Measurements from ENCODE around the gene NPAS4. TPM values are rescaled to one million over a fixed set of nuclear protein-coding genes. Genes with fewer than 3 reads are reported as not detected.

NPAS4 gene
- total RNA-seq, 1 experiment from 2014 or later, result 0.79 TPM

DNA sequence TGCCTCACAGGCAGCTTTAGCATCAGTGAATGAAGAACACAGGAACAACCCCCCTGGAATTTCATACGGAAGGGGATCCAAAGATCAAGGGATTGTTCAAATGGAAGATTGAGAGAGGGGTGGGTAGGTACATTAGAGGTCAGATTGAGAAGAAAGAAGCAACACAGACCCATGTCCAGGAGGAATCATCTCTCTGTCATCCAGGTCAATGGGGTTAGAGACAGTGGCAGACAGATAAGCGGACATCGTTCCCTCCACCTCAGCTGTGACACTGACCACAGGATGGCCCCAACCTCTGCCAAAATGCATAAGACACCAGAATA lies 1.9 kb upstream of the NPAS4 start:
- POLR2A ChIA-PET, result no interaction called here
- Mint-ChIP-seq H3K27me3 (ENCODE audit: low read depth) (peaks cover 59% of the 10 kb centered on the region), H3K4me3 (peak overlapping the region; percentile 26; the same call in 1 of the 2 replicates), H3K9me3 (no peaks in the 10 kb centered on the region), H3K4me1 (peaks cover 43% of the 10 kb centered on the region), H3K27ac (no peak overlapping the region), H3K36me3 (no peaks in the 10 kb centered on the region)
- CTCF ChIA-PET, result interaction anchor here (0.6 to 5.2 kb wide), 8 partner anchors 10 to 259 kb away, joined by 5 to 56 read pairs (median 25); partner anchors contain the start of genes DPP3, MRPL11 and RBM4B
- TF ChIP-seq GABPB1 (CRISPR knock-in tag; IDR thresholded peaks at IDR 0.05), result no peak
- TF ChIP-seq SP1 (CRISPR knock-in tag; conservative IDR thresholded peaks at IDR 0.05), result no peak
- no peak for TF ChIP-seq GRHL2 (CRISPR knock-in tag; IDR thresholded peaks at IDR 0.05; ENCODE audit: insufficient replicate concordance, severe bottlenecking)
- no peak for TF ChIP-seq EMX1 (CRISPR knock-in tag; IDR thresholded peaks at IDR 0.05)
- TF ChIP-seq, protein P1, sequence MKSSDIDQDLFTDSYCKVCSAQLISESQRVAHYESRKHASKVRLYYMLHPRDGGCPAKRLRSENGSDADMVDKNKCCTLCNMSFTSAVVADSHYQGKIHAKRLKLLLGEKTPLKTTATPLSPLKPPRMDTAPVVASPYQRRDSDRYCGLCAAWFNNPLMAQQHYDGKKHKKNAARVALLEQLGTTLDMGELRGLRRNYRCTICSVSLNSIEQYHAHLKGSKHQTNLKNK (CRISPR knock-in tag; IDR thresholded peaks at IDR 0.05), result no peak
- no peak for DNase-seq (ENCODE audit: low spot score)
- no peak for ATAC-seq

- DNase-seq (ENCODE audit: low spot score), result peak; percentile 82
- ChIA-PET POLR2A (interaction anchor here (1.0 kb wide), 1 partner anchor 11 kb away, joined by 3 read pairs; no protein-coding TSS in a partner anchor), CTCF (interaction anchor here (0.6 to 5.2 kb wide), 14 partner anchors 8 to 258 kb away, joined by 3 to 56 read pairs (median 5); partner anchors contain the start of genes DPP3, MRPL11, PELI3 and RBM4B)
- Mint-ChIP-seq H3K4me3 (peak overlapping the region; percentile 68), H3K36me3 (no peaks in the 10 kb centered on the region), H3K27me3 (ENCODE audit: low read depth) (peaks cover 68% of the 10 kb centered on the region), H3K4me1 (peaks cover 34% of the 10 kb centered on the region), H3K27ac (no peak overlapping the region), H3K9me3 (no peaks in the 10 kb centered on the region)
- ATAC-seq, result peak; percentile 61
- TF ChIP-seq ZBTB21 (CRISPR knock-in tag; IDR thresholded peaks at IDR 0.05; ENCODE audit: borderline replicate concordance), result no peak
- TF ChIP-seq, protein P2, sequence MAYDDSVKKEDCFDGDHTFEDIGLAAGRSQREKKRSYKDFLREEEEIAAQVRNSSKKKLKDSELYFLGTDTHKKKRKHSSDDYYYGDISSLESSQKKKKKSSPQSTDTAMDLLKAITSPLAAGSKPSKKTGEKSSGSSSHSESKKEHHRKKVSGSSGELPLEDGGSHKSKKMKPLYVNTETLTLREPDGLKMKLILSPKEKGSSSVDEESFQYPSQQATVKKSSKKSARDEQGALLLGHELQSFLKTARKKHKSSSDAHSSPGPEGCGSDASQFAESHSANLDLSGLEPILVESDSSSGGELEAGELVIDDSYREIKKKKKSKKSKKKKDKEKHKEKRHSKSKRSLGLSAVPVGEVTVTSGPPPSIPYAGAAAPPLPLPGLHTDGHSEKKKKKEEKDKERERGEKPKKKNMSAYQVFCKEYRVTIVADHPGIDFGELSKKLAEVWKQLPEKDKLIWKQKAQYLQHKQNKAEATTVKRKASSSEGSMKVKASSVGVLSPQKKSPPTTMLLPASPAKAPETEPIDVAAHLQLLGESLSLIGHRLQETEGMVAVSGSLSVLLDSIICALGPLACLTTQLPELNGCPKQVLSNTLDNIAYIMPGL (CRISPR knock-in tag; IDR thresholded peaks at IDR 0.05), result no peak
- TF ChIP-seq, protein P3, sequence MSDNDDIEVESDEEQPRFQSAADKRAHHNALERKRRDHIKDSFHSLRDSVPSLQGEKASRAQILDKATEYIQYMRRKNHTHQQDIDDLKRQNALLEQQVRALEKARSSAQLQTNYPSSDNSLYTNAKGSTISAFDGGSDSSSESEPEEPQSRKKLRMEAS (CRISPR knock-in tag; IDR thresholded peaks at IDR 0.05), result no peak
- no peak for TF ChIP-seq OVOL2 (CRISPR knock-in tag; IDR thresholded peaks at IDR 0.05; ENCODE audit: borderline replicate concordance)
- no peak for TF ChIP-seq NR1H2 (CRISPR knock-in tag; IDR thresholded peaks at IDR 0.05)
- TF ChIP-seq, protein P1 (CRISPR knock-in tag; IDR thresholded peaks at IDR 0.05), result no peak
- no peak for TF ChIP-seq CREB1 (CRISPR knock-in tag; IDR thresholded peaks at IDR 0.05)
- TF ChIP-seq ZNF671 (CRISPR knock-in tag; IDR thresholded peaks at IDR 0.05), result no peak
- peak; percentile 39 for TF ChIP-seq SP1 (CRISPR knock-in tag; conservative IDR thresholded peaks at IDR 0.05)
Observed at GRCh38 chr11:66419825-66420224, 1.0 kb upstream of the NPAS4 start.

DNA sequence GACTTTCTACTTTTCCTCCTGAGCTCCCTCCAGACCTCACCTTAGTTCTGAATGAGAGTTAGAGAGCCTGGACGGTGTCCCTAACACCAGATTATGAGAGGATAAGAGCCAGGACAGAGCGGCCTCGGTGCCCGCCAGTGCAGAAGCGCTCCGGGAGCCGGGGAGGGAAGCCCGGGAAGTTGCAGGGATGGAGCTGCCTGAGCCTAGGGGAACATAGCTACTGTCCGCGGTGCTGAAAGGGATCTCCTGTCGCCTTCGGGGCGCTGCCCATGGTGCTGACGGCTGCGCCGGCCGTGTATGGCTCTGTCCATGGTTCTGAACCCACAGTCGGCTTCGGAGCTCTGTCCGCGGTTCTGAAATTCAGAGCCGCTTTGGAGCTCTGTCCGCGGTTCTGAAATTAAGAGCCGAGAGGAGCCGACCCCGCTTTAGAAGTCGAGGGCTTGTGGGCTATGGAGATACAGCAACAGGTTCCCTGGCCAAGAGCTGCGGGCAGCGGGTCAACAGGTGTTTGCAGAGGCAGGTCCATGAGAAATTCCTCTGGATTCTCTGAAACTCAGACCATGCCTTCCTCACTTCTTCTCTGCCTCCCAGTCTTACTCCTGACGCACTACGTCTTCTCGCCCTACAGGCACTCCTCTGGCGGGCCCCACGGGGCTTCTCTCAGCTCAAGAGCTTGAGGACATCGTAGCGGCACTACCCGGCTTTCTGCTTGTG lies 814 bp downstream of the NPAS4 start:
- H3K27me3 Mint-ChIP-seq (ENCODE audit: low read depth), result peaks cover 77% of the 10 kb centered on the region
- no peaks in the 10 kb centered on the region for H3K9me3 Mint-ChIP-seq
- H3K4me3 Mint-ChIP-seq, result peak overlapping the region; percentile 68
- H3K27ac Mint-ChIP-seq, result no peak overlapping the region
- no peaks in the 10 kb centered on the region for H3K36me3 Mint-ChIP-seq
- ChIA-PET CTCF (interaction anchor here (0.7 to 5.2 kb wide), 26 partner anchors 8 to 554 kb away, joined by 3 to 56 read pairs (median 6); partner anchors contain the start of genes DPP3, MRPL11, PELI3 and RBM4), POLR2A (interaction anchor here (0.5 to 1.6 kb wide), 15 partner anchors 10 to 257 kb away, joined by 3 to 9 read pairs (median 4); partner anchors contain the start of genes CD248, DPP3, MRPL11 and PELI3)
- H3K4me1 Mint-ChIP-seq, result peaks cover 27% of the 10 kb centered on the region
- DNase-seq (ENCODE audit: low spot score) (peak; percentile 95), ATAC-seq (peak; percentile 55)
- TF ChIP-seq ATF2 (CRISPR knock-in tag; IDR thresholded peaks at IDR 0.05; ENCODE audit: borderline replicate concordance, low read depth) (peak; percentile 100), SMAD3 (CRISPR knock-in tag; IDR thresholded peaks at IDR 0.05; ENCODE audit: borderline replicate concordance) (peak; percentile 100), FOXJ3 (CRISPR knock-in tag; IDR thresholded peaks at IDR 0.05; ENCODE audit: borderline replicate concordance) (peak; percentile 100), IRF1 (CRISPR knock-in tag; IDR thresholded peaks at IDR 0.05) (peak; percentile 100)
- TF ChIP-seq, protein P4, sequence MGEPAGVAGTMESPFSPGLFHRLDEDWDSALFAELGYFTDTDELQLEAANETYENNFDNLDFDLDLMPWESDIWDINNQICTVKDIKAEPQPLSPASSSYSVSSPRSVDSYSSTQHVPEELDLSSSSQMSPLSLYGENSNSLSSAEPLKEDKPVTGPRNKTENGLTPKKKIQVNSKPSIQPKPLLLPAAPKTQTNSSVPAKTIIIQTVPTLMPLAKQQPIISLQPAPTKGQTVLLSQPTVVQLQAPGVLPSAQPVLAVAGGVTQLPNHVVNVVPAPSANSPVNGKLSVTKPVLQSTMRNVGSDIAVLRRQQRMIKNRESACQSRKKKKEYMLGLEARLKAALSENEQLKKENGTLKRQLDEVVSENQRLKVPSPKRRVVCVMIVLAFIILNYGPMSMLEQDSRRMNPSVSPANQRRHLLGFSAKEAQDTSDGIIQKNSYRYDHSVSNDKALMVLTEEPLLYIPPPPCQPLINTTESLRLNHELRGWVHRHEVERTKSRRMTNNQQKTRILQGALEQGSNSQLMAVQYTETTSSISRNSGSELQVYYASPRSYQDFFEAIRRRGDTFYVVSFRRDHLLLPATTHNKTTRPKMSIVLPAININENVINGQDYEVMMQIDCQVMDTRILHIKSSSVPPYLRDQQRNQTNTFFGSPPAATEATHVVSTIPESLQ (CRISPR knock-in tag; IDR thresholded peaks at IDR 0.05), result peak; percentile 100
- TF ChIP-seq, protein P5, sequence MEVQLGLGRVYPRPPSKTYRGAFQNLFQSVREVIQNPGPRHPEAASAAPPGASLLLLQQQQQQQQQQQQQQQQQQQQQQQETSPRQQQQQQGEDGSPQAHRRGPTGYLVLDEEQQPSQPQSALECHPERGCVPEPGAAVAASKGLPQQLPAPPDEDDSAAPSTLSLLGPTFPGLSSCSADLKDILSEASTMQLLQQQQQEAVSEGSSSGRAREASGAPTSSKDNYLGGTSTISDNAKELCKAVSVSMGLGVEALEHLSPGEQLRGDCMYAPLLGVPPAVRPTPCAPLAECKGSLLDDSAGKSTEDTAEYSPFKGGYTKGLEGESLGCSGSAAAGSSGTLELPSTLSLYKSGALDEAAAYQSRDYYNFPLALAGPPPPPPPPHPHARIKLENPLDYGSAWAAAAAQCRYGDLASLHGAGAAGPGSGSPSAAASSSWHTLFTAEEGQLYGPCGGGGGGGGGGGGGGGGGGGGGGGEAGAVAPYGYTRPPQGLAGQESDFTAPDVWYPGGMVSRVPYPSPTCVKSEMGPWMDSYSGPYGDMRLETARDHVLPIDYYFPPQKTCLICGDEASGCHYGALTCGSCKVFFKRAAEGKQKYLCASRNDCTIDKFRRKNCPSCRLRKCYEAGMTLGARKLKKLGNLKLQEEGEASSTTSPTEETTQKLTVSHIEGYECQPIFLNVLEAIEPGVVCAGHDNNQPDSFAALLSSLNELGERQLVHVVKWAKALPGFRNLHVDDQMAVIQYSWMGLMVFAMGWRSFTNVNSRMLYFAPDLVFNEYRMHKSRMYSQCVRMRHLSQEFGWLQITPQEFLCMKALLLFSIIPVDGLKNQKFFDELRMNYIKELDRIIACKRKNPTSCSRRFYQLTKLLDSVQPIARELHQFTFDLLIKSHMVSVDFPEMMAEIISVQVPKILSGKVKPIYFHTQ (CRISPR knock-in tag; IDR thresholded peaks at IDR 0.05), result peak; percentile 99
